C4-2B (cell line): Measurements from ENCODE around the gene IMPDH1.

Source experiments
- CTCF ChIP-seq: fragments of 450-650 bp; conservative IDR thresholded peaks from 2 replicates; pipeline ENCODE4 v1.5.1; 2017; ENCODE audit warnings: mild to moderate bottlenecking
- ZFX ChIP-seq: fragments of 450-650 bp; IDR thresholded peaks from 2 replicates; pipeline ENCODE4 v1.6.1; 2017

DNA sequence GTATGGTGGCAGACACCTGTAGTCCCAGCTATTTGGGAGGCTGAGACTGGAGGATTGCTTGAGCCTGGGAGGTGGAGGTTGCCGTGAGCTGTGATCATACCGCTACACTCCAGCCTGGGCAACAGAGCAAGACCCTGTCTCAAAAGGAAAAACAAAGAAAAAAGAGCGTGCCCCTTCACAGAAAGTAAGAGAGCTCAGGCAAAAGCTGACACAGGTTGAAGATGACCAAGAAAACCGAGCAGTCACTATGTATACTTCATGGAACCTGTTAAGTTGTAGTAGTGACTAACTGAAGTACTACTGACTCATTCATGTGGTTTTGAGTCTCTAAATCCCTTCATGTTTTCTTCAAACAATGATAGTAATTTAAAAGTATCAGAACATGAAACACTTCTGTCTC lies 47.1 kb downstream of the IMPDH1 start:
- TF ChIP-seq CTCF (no peak), ZFX (no peak)
